Neural progenitor cell (in vitro differentiated cells): ENCODE results near the gene SERPINI1.

Experiments
- EZH2 ChIP-seq: fragments of 200-600 bp; sonication (generic); IDR thresholded peaks from 2 replicates; pipeline ENCODE4 v1.6.1; 2017; ENCODE audit warnings: antibody characterized with exemption, mild to moderate bottlenecking, moderate library complexity
- EZH2phosphoT487 ChIP-seq: fragments of 200-600 bp; sonication (generic); IDR thresholded peaks from 2 replicates; pipeline ENCODE4 v1.6.1; 2017; ENCODE audit warnings: antibody characterized with exemption
- TF ChIP-seq, protein P1 (sequence below): fragments of 200-600 bp; sonication (generic); IDR thresholded peaks from 2 replicates; pipeline ENCODE4 v1.5.1; 2017; ENCODE audit warnings: antibody characterized with exemption, mild to moderate bottlenecking

DNA sequence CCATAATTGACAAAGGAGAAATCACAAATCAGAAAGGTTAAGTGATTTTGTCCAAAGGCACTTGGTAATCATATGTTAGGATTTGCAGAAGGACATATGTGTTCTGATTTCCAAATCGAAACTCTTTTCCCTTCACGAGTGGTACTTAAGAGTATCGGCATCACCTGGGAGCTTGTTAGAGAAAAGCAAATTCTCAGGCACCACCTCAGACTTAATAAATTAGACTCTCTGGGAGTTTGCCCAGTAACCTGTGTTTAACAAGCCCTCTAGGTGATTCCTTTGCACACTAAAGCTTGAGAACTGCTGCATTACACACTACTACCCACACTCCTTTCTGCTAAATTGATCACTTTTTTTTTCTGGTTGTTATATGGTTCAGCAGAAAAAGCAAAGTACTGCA lies 116.2 kb downstream of the SERPINI1 start:
- TF ChIP-seq, protein P1, sequence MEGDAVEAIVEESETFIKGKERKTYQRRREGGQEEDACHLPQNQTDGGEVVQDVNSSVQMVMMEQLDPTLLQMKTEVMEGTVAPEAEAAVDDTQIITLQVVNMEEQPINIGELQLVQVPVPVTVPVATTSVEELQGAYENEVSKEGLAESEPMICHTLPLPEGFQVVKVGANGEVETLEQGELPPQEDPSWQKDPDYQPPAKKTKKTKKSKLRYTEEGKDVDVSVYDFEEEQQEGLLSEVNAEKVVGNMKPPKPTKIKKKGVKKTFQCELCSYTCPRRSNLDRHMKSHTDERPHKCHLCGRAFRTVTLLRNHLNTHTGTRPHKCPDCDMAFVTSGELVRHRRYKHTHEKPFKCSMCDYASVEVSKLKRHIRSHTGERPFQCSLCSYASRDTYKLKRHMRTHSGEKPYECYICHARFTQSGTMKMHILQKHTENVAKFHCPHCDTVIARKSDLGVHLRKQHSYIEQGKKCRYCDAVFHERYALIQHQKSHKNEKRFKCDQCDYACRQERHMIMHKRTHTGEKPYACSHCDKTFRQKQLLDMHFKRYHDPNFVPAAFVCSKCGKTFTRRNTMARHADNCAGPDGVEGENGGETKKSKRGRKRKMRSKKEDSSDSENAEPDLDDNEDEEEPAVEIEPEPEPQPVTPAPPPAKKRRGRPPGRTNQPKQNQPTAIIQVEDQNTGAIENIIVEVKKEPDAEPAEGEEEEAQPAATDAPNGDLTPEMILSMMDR, result no peak
- TF ChIP-seq EZH2 (no peak), EZH2phosphoT487 (no peak)
